OCI-M2 (cell line): Measurements from ENCODE around the gene MFN2.
"Not testable (repeated sequence)": the region's sequence is repeated elsewhere in the genome, so short reads cannot be mapped to it uniquely, and the experiment has no call there.

Experiments used
- DNase-seq: peaks from one replicate; lab custom pipeline; 2025; ENCODE audit not compliant: unreplicated experiment; lab: John Stamatoyannopoulos, UW

The MFN2 gene

GRCh38 chr1:12019858-12020509 is 39.7 kb downstream of the MFN2 start:
- DNase-seq: no peak

DNA sequence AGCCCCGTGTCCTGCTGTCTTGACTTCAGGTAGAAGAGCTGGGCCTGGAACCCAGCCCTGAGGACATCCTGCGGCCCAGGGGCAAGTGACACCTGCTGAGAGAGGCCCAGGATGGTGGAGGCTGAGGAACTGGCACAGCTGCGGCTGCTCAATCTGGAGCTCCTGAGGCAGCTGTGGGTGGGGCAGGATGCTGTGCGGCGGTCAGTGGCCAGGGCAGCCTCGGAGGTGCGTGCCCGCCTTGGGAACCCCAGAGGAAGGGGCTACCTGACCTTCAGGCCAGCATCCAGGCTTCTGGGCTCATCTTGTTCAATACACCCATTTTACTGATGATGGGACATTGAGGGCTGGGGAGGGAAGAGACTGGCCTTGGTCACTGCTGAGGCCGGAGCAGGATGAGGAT is 41.4 kb downstream of the MFN2 start:
- DNase-seq: no peak

DNA sequence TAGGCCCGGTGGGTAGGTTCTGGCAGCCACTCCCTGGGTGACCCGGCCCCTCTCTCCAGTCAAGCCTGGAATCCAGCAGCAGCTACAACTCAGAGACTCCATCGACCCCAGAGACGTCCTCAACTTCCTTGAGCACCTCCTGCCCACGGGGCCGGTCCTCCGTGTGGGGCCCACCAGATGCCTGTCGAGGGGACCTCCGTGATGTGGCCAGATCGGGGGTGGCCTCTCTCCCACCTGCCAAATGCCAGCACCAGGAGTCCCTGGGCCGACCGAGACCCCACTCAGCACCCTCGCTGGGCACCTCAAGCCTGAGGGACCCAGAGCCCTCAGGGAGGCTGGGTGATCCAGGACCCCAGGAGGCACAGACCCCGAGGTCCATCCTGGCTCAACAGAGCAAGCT is 41.8 kb downstream of the MFN2 start:
- no peak for DNase-seq

DNA sequence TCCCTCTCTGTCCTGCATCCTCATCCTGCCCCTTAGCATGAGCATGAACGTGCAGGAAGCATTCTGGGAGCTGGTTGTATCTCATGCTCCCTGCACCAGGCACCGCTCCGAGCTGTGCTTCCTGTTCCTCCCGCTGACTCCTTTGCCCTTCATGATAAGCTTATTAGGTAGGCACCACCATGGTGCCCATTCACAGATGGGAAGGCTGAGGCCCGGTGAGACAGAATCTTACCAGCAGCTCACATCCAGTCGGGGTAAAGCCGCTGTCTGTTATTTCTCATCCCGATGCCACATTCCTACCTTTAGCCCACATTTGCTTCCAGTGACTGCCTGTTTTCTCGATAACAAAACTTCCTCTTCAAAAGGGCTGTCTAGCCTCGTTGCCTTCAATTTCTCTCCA is 46.3 kb downstream of the MFN2 start:
- DNase-seq: no peak

- no peak for DNase-seq
Observed at GRCh38 chr1:12028248-12028647, 48.0 kb downstream of the MFN2 start.

- no peak for DNase-seq
Observed at GRCh38 chr1:12028957-12029511, 48.8 kb downstream of the MFN2 start.

DNA sequence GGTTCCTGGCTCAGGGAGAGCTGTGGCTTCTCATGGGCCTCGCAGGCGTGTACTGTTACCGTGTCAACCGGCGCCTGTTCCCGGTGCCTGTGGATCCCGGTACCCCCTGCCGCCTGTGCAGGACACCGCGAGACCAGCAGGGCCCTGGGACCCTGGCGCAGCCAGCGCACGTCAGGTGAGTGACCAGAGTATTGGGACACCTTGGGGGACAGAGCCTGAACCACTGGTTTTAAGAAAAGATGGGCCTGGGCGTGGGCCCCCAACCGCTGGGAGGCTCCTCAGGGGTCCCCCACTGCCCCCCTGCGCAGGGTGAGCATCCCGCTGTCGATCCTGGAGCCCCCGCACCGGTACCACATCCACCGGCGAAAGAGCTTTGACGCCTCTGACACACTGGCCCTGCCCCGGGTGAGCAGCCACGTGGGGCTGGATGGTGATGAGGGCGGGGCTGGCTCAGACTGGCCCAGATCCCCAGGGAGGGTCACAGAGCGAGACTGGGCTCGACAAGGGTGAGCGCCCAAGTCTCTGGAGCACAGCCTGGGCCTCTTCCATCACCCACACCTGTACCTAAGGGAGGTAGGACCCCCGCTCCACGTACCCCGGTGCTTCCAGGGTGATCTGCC is 49.6 kb downstream of the MFN2 start:
- DNase-seq: no peak

- no peak for DNase-seq
Observed at GRCh38 chr1:12031039-12031980, 51.1 kb downstream of the MFN2 start.

DNA sequence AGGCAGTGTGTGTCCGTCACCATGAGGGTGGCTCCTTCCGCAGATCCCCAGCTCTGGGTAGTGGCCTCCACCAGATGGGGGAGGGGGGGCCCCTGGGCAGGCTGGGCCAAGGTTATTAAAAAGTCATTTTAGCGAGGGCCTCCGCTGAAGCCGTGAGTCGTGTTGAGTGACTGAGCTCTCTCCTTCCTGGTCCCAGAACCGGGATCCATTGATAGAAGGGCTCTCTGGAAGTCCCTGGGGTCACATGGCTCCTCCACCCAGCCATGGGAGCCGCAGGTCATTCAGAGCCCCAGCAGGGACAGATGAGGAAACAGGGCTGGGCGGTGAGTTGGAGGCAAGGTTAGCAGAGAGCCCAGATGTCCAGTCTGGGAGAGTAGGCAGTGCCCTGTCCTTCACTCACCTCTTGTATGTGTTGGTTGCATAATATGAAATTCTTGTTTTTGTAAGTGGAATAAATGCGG is 51.9 kb downstream of the MFN2 start:
- DNase-seq: no peak

DNA sequence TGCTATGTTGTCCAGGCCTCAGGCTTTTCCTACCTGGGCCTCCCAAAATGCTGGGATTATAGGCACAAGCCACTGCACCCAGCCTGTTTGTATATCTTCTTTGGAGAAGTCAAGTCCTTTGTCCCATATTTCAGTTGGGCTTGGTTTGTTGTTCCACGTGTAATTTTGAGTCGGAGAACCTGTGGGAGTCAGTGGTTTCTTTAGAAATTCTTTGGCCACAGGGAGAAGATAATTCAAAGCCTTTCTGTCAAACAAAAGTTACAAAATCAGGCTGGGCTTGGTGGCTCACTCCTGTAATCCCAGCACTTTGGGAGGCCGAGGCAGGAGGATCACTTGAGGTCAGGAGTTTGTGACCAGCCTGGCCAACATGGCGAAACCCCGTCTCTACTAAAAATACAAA is 53.2 kb downstream of the MFN2 start:
- DNase-seq: not testable (repeated sequence)

GRCh38 chr1:12034381-12034801 is 54.1 kb downstream of the MFN2 start:
- DNase-seq: no peak

DNA sequence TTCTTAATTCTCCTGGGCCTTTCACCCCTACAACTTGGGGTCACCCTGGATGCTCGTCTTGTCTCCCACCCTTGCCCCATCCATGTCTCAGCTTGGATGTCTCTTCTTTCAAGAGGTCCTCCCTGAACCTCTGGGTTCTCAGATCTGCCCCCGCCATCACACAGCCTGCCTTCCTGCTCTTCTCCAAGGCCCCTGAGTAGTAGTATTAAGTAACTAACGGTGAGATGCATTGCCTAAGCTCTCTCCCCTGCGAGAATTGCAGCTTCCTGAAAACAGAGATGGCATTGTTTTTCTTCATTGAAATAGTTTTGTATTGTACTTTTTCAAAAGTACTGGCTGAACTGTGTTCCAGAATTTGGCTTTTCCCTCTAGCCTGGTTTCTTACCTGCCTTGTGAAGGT is 55.1 kb downstream of the MFN2 start:
- DNase-seq: no peak

GRCh38 chr1:12037486-12038355 is 57.5 kb downstream of the MFN2 start:
- no peak for DNase-seq

- no peak for DNase-seq
Observed at GRCh38 chr1:12038356-12039163, 58.3 kb downstream of the MFN2 start.

- no peak for DNase-seq
Observed at GRCh38 chr1:12039164-12039525, 58.9 kb downstream of the MFN2 start.

DNA sequence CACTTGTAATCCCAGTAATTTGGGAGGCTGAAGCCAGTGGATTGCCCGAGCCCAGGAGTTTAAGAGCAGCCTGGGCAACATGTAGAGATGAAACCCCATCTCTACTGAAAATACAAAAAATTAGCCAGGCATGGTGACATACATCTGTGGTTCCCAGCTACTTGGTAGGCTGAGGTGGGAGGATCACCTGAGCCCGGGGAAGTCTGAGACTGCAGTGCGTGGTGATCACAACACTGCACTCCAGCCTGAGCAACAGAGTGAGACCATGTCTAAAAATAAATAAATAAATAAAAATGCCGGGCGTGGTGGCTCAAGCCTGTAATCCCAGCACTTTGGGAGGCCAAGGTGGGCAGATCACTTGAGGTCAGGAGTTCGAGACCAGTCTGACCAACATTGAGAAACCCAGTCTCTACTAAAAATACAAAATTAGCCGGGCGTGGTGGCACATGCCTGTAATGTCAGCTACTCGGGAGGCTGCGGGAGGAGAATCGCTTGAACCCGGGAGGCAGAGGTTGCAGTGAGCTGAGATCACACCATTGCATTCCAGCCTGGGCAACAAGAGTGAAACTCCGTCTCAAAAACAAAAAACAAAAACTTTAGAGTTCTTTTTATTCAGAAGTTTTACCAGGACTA is 59.7 kb downstream of the MFN2 start:
- DNase-seq: not testable (repeated sequence)

GRCh38 chr1:12040457-12041051 is 60.3 kb downstream of the MFN2 start:
- no peak for DNase-seq

GRCh38 chr1:12044187-12044877 is 64.1 kb downstream of the MFN2 start:
- DNase-seq: not testable (repeated sequence)
